Upper lobe of left lung (tissue), 6 donors: Measurements from ENCODE around the gene ABCA9. TPM values are rescaled to one million over a fixed set of nuclear protein-coding genes. Genes with fewer than 3 reads are reported as not detected.
A peak's percentile ranks its signal among the peaks of the same experiment; 100 is the strongest.
"Not testable (repeated sequence)": the region's sequence is repeated elsewhere in the genome, so short reads cannot be mapped to it uniquely, and the experiment has no call there.

ENCODE experiments used
- ATAC-seq, 2 donors: fragments of 200-7000 bp; cut with Tn5 transposase; one replicate each; pipeline ENCODE4 v1.9.1; 2022; ENCODE audit warnings: mild to moderate bottlenecking in 2 of 2, moderate library complexity in 2 of 2; ENCODE audit not compliant: low FRiP score in 2 of 2
- DNase-seq, 2 donors: peaks; one replicate each; pipeline ENCODE4 v3.0.0-alpha.2; 2019 to 2020
- H3K27ac ChIP-seq, 4 donors: fragments of 200-600 bp; sonication (generic); one replicate each; pipeline ENCODE4 v1.5.1; 2016 to 2019
- H3K27me3 ChIP-seq, 4 donors: fragments of 200-600 bp; sonication (generic); one replicate each; pipeline ENCODE4 v1.5.1; 2017 to 2019
- H3K36me3 ChIP-seq, 4 donors: fragments of 200-600 bp; sonication (generic); one replicate each; pipeline ENCODE4 v1.5.1; 2016 to 2019
- H3K4me1 ChIP-seq, 4 donors: fragments of 200-600 bp; sonication (generic); one replicate each; pipeline ENCODE4 v1.5.1; 2018 to 2019
- H3K4me3 ChIP-seq, 4 donors: fragments of 200-600 bp; sonication (generic); one replicate each; pipeline ENCODE4 v1.5.1; 2017 to 2019; ENCODE audit warnings: mild to moderate bottlenecking in 2 of 4, moderate library complexity in 1 of 4
- H3K9me3 ChIP-seq, 4 donors: fragments of 200-600 bp; sonication (generic); one replicate each; pipeline ENCODE4 v1.5.1; 2018 to 2019
- EP300 ChIP-seq, 4 donors: sonication (generic); formaldehyde crosslinking; IDR thresholded peaks; one replicate each; pipeline ENCODE4 v1.5.1; 2017; ENCODE audit warnings: antibody characterized with exemption in 4 of 4, control low read depth in 2 of 4
- POLR2A ChIP-seq, 4 donors: fragments of 450-650 bp; IDR thresholded peaks; one replicate each; pipeline ENCODE4 v1.5.1; 2016 to 2017; ENCODE audit warnings: antibody characterized with exemption in 4 of 4, mild to moderate bottlenecking in 2 of 4
- POLR2AphosphoS5 ChIP-seq, 2 donors: sonication (generic); formaldehyde crosslinking; IDR thresholded peaks; one replicate each; pipeline ENCODE4 v1.5.1; 2017; ENCODE audit warnings: antibody characterized with exemption in 2 of 2
- WGBS, 2 donors: methylation state at CpG; one replicate each; pipeline ENCODE4 v1.1.5; 2017 to 2018; 5-methylcytosine and 5-hydroxymethylcytosine counted together
- total RNA-seq, 6 donors: library from RNA; depleted of rRNA in 4 of 6; stranded (reverse); fragments of >200 nt in 4 of 6; gene quantifications; one replicate each; pipeline versions ENCODE4 v1.1.0 to v1.2.1, GENCODE V29; 2016 to 2021
- TF ChIP-seq, protein P1 (sequence below), 6 experiments: fragments of 450-650 bp in 4 of 6; fragments of 200-600 bp in 2 of 6; sonication (generic) in 2 of 6; IDR thresholded peaks; one replicate each; pipeline ENCODE4 v1.5.1; 2016 to 2019; ENCODE audit warnings: antibody characterized with exemption in 6 of 6
- donor health status: DM: no; HTN: no; CAD: no; lungs with moderate emphysema.
- donor health status: DM: no; HTN: yes; CAD: no; lungs with severe emphysema.

Gene ABCA9
- total RNA-seq, 6 donors from 2014 or later, result 3.8 to 46.1 (median 9.8) TPM

DNA sequence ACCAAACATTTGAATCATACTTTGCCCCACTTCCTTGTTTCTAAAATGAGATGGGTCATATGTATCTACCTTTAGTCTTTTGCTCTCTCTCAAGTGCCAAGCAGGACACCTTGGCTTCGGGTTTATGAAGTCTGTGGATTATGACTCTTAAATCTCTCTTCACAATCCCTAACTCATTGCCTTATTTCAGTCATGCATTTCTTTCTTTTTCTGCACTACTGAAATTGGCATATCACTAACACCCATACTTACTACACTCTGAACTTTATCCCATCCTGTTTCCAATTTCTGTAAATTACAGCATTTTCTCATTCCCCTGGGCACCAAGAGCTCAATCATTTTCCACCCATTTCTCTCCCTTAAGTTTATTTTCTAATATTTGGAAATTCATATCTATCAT lies 42.0 kb downstream of the ABCA9 start:
- DNase-seq (no peak), ATAC-seq (no peak)
- no peaks in the 10 kb centered on the region for H3K4me1 ChIP-seq
- H3K27me3 ChIP-seq, result no peaks in the 10 kb centered on the region
- H3K36me3 ChIP-seq, result no peaks in the 10 kb centered on the region
- 69 to 76% methylated on average over 1 of the region's 1 CpG for WGBS, 2 donors
- no peaks in the 10 kb centered on the region for H3K9me3 ChIP-seq
- no peak overlapping the region for H3K27ac ChIP-seq
- no peak overlapping the region for H3K4me3 ChIP-seq
- TF ChIP-seq, protein P1, sequence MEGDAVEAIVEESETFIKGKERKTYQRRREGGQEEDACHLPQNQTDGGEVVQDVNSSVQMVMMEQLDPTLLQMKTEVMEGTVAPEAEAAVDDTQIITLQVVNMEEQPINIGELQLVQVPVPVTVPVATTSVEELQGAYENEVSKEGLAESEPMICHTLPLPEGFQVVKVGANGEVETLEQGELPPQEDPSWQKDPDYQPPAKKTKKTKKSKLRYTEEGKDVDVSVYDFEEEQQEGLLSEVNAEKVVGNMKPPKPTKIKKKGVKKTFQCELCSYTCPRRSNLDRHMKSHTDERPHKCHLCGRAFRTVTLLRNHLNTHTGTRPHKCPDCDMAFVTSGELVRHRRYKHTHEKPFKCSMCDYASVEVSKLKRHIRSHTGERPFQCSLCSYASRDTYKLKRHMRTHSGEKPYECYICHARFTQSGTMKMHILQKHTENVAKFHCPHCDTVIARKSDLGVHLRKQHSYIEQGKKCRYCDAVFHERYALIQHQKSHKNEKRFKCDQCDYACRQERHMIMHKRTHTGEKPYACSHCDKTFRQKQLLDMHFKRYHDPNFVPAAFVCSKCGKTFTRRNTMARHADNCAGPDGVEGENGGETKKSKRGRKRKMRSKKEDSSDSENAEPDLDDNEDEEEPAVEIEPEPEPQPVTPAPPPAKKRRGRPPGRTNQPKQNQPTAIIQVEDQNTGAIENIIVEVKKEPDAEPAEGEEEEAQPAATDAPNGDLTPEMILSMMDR (IDR thresholded peaks at IDR 0.05), result no peak
- TF ChIP-seq POLR2AphosphoS5 (IDR thresholded peaks at IDR 0.05) (no peak), EP300 (IDR thresholded peaks at IDR 0.05) (no peak), POLR2A (IDR thresholded peaks at IDR 0.05) (no peak)

DNA sequence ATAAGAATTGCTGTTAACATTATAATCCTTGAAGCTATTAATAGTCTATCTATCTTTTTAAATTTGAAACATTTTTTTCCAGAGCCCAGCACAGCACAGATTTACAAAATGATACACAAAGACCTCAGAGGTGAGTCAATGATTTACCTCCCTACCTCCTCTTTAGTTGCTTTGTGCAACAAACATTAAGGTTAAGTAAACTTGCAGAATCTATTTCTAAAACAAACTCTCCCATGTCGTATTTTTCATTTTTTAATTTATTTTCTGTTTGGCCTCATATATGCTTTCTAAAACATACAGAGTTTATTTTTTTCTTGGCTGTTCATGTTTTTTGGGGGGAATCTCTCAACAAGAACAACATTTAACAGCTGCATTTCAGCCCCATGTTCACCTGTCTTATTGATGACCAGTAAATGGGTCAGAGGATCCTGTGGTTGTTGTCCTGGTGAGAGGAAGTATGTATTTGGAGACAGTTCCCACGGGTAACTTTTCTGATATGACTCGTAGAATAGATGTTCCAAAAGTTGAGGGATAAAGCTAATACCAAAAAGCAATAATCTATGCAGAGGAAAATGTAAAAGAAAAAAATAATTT lies 42.6 kb downstream of the ABCA9 start:
- WGBS, 2 donors, result 65 to 73% methylated on average over 3 of the region's 3 CpGs
- Histone ChIP-seq H3K36me3 (no peaks in the 10 kb centered on the region), H3K27me3 (no peaks in the 10 kb centered on the region), H3K4me1 (no peaks in the 10 kb centered on the region), H3K27ac (no peak overlapping the region), H3K9me3 (no peaks in the 10 kb centered on the region), H3K4me3 (no peak overlapping the region)
- DNase-seq, result no peak
- TF ChIP-seq EP300 (IDR thresholded peaks at IDR 0.05), result no peak
- TF ChIP-seq POLR2AphosphoS5 (IDR thresholded peaks at IDR 0.05), result no peak
- no peak for ATAC-seq

DNA sequence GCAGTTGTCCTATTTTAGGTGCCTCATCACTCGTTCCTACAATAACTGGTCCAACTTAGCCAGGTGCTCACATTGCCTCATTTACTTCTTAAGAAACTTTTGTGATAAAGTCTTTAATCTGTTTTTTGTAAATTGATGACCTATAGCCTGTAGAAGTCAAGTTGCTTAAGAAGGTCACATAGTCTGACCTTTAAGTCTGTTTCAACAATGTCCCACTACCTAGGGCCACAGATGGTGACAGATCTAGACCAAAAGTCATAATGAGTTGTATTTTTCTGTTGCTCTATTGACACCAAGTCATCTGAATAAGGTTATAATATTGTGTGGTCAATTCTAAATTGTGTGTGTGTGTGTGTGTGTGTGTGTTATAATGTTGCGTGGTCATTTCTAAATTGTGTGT lies 45.1 kb downstream of the ABCA9 start:
- WGBS, 2 donors, result 92 to 96% methylated on average over 2 of the region's 2 CpGs
- H3K4me3 ChIP-seq, result no peak overlapping the region
- H3K9me3 ChIP-seq, result no peaks in the 10 kb centered on the region
- DNase-seq (no peak), ATAC-seq (no peak)
- no peak for TF ChIP-seq EP300 (IDR thresholded peaks at IDR 0.05)
- TF ChIP-seq POLR2AphosphoS5 (IDR thresholded peaks at IDR 0.05), result no peak
- no peak for TF ChIP-seq POLR2A (IDR thresholded peaks at IDR 0.05)
- TF ChIP-seq, protein P1 (IDR thresholded peaks at IDR 0.05), result no peak
- H3K4me1 ChIP-seq, result no peaks in the 10 kb centered on the region
- H3K27ac ChIP-seq, result no peak overlapping the region
- no peaks in the 10 kb centered on the region for H3K36me3 ChIP-seq
- H3K27me3 ChIP-seq, result no peaks in the 10 kb centered on the region

DNA sequence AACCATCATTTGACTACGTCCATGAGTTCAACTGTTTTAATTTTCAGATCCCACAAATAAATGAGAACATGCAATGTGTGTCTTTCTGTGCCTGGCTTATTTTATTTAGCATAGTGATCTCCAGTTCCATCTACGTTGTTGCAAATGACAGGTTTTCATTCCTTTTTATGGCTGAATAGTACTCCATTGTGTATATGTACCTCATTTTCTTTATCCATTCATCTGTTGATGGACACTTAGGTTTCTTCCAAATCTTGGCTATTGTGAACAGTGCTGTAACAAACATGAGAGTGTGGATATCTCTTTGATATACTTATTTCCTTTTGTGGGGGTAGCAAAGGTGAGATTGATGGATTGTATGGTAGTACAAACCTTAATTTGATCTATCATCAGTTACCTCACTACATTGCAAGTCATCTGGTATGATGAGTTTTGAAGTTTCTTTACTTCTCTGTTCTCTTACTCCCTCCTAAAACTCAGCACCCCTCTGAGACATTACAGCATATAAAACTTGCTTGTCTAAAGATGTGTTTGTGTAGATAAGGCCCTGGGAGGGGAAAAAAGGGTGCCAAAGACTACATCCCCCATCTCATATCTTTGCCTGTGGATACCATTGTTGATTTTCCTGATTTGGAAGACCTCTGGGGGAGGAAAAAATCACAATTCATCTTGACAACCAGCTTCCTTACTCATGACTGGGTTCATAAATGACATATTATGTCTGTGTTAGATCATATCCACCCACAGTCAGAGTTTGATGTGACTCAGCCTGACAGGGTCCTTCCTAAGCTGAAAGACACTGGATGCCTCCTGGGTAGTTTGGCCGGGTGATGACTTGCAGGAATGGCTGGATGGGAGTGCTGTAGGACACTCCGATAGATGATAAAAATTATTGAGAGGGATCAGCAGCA lies 47.6 kb downstream of the ABCA9 start:
- TF ChIP-seq, protein P1 (IDR thresholded peaks at IDR 0.05), result no peak
- TF ChIP-seq POLR2A (IDR thresholded peaks at IDR 0.05) (no peak), POLR2AphosphoS5 (IDR thresholded peaks at IDR 0.05) (no peak), EP300 (IDR thresholded peaks at IDR 0.05) (no peak)
- DNase-seq (no peak), ATAC-seq (peak in 1 of 2 donors; percentile 14)
- H3K27me3 ChIP-seq, result no peaks in the 10 kb centered on the region
- 80 to 90% methylated on average over 4 of the region's 4 CpGs for WGBS, 2 donors
- no peaks in the 10 kb centered on the region for H3K4me1 ChIP-seq
- no peaks in the 10 kb centered on the region for H3K9me3 ChIP-seq
- no peak overlapping the region for H3K27ac ChIP-seq
- H3K4me3 ChIP-seq, result no peak overlapping the region
- no peaks in the 10 kb centered on the region for H3K36me3 ChIP-seq

DNA sequence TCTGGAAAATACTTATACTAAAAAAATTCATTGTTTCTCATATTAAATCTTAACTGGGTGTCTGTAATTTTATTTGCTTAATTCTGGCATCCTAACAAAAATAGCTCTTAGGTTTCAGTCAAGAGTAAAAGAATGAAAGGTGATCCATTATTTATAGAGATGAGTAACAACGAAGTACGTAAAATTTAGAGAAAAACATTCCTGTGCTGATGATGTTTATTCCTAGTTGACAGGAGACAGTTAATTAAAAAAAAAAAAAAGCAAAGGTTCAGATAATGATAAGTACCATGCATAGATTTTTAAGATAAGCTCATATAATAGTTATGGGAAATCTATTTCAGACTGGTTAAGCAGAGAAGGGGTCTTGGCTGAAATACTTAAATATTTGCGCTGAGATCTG lies 50.8 kb downstream of the ABCA9 start:
- DNase-seq (no peak), ATAC-seq (no peak)
- no peak overlapping the region for H3K4me3 ChIP-seq
- WGBS, 2 donors, result 69 to 79% methylated on average over 3 of the region's 3 CpGs
- H3K27ac ChIP-seq, result no peak overlapping the region
- TF ChIP-seq EP300 (IDR thresholded peaks at IDR 0.05) (no peak), POLR2A (IDR thresholded peaks at IDR 0.05) (no peak), POLR2AphosphoS5 (IDR thresholded peaks at IDR 0.05) (no peak)
- TF ChIP-seq, protein P1 (IDR thresholded peaks at IDR 0.05), result no peak
- H3K36me3 ChIP-seq, result peaks cover 0 to 5% (median 0%) of the 10 kb centered on the region in 4 donors
- H3K9me3 ChIP-seq, result no peaks in the 10 kb centered on the region
- no peaks in the 10 kb centered on the region for H3K27me3 ChIP-seq
- no peaks in the 10 kb centered on the region for H3K4me1 ChIP-seq

DNA sequence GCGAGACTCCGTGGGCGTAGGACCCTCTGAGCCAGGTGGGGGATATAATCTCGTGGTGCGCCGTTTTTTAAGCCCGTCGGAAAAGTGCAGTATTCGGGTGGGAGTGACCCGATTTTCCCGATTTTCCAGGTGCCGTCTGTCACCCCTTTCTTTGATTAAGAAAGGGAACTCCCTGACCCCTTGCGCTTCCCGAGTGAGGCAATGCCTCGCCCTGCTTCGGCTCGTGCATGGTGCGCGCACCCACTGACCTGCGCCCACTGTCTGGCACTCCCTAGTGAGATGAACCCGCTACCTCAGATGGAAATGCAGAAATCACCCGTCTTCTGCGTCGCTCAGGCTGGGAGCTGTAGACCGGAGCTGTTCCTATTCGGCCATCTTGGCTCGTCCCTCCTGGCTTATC lies 56.0 kb downstream of the ABCA9 start:
- H3K4me3 ChIP-seq, H3K9me3 ChIP-seq, H3K36me3 ChIP-seq, H3K27ac ChIP-seq, H3K4me1 ChIP-seq, H3K27me3 ChIP-seq, ATAC-seq: not testable (repeated sequence)
- 95 to 97% methylated on average over 16 to 24 of the region's 27 CpGs for WGBS, 2 donors
- peak in 1 of 2 donors; percentile 9 for DNase-seq

DNA sequence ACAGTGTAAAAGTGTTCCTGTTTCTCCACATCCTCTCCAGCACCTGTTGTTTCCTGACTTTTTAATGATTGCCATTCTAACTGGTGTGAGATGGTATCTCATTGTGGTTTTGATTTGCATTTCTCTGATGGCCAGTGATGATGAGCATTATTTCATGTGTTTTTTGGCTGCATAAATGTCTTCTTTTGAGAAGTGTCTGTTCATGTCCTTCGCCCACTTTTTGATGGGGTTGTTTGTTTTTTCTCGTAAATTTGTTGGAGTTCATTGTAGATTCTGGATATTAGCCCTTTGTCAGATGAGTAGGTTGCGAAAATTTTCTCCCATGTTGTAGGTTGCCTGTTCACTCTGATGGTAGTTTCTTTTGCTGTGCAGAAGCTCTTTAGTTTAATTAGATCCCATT lies 61.0 kb downstream of the ABCA9 start:
- H3K27me3 ChIP-seq, H3K27ac ChIP-seq, DNase-seq, H3K36me3 ChIP-seq, H3K9me3 ChIP-seq, H3K4me3 ChIP-seq, ATAC-seq, H3K4me1 ChIP-seq: not testable (repeated sequence)
- 97 to 100% methylated on average over 3 of the region's 3 CpGs for WGBS, 2 donors
